Mesothelial cell of epicardium (in vitro differentiated cells): ENCODE data around the gene GRB10. TPM values are rescaled to one million over a fixed set of nuclear protein-coding genes. Genes with fewer than 3 reads are reported as not detected.

Source experiments
- DNase-seq, 2 experiments: peaks; one replicate each; pipeline ENCODE4 v3.0.0; 2021; ENCODE audit warnings: low spot score in 2 of 2; ENCODE audit not compliant: unreplicated experiment in 2 of 2
- H3K27ac Mint-ChIP-seq: 2 replicates; pipeline ENCODE4 v1.8.0; 2021; ENCODE audit warnings: mixed read lengths
- H3K27me3 Mint-ChIP-seq: 2 replicates; pipeline ENCODE4 v1.8.0; 2021; ENCODE audit warnings: low read depth, mixed read lengths
- H3K36me3 Mint-ChIP-seq: 2 replicates; pipeline ENCODE4 v1.8.0; 2021; ENCODE audit warnings: mixed read lengths
- H3K4me1 Mint-ChIP-seq: 2 replicates; pipeline ENCODE4 v1.8.0; 2021; ENCODE audit warnings: mixed read lengths
- H3K4me3 Mint-ChIP-seq: 2 replicates; pipeline ENCODE4 v1.8.0; 2021; ENCODE audit warnings: mild to moderate bottlenecking, moderate library complexity, mixed read lengths
- H3K9me3 Mint-ChIP-seq: 2 replicates; pipeline ENCODE4 v1.8.0; 2021; ENCODE audit warnings: mixed read lengths
- total RNA-seq: library from RNA; stranded (reverse); gene quantifications from 3 replicates; pipeline ENCODE4 v1.2.1, GENCODE V29; 2021
- TF ChIP-seq, protein P1 (sequence below): fragments of 200-600 bp; sonication (generic); IDR thresholded peaks from one replicate; pipeline ENCODE4 v1.5.0; 2021; ENCODE audit warnings: antibody characterized with exemption; ENCODE audit not compliant: unreplicated experiment

GRB10 gene
- total RNA-seq, 1 donor from 2014 or later: 59.2 TPM

- H3K36me3 Mint-ChIP-seq: no peaks in the 10 kb centered on the region
- no peaks in the 10 kb centered on the region for H3K9me3 Mint-ChIP-seq
- TF ChIP-seq, protein P1, sequence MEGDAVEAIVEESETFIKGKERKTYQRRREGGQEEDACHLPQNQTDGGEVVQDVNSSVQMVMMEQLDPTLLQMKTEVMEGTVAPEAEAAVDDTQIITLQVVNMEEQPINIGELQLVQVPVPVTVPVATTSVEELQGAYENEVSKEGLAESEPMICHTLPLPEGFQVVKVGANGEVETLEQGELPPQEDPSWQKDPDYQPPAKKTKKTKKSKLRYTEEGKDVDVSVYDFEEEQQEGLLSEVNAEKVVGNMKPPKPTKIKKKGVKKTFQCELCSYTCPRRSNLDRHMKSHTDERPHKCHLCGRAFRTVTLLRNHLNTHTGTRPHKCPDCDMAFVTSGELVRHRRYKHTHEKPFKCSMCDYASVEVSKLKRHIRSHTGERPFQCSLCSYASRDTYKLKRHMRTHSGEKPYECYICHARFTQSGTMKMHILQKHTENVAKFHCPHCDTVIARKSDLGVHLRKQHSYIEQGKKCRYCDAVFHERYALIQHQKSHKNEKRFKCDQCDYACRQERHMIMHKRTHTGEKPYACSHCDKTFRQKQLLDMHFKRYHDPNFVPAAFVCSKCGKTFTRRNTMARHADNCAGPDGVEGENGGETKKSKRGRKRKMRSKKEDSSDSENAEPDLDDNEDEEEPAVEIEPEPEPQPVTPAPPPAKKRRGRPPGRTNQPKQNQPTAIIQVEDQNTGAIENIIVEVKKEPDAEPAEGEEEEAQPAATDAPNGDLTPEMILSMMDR: no peak
- H3K27ac Mint-ChIP-seq: no peak overlapping the region
- H3K4me1 Mint-ChIP-seq: no peaks in the 10 kb centered on the region
- no peak overlapping the region for H3K4me3 Mint-ChIP-seq
- no peaks in the 10 kb centered on the region for H3K27me3 Mint-ChIP-seq
- DNase-seq: no peak
Observed at GRCh38 chr7:50542132-50542531, 240.6 kb downstream of the GRB10 start.

DNA sequence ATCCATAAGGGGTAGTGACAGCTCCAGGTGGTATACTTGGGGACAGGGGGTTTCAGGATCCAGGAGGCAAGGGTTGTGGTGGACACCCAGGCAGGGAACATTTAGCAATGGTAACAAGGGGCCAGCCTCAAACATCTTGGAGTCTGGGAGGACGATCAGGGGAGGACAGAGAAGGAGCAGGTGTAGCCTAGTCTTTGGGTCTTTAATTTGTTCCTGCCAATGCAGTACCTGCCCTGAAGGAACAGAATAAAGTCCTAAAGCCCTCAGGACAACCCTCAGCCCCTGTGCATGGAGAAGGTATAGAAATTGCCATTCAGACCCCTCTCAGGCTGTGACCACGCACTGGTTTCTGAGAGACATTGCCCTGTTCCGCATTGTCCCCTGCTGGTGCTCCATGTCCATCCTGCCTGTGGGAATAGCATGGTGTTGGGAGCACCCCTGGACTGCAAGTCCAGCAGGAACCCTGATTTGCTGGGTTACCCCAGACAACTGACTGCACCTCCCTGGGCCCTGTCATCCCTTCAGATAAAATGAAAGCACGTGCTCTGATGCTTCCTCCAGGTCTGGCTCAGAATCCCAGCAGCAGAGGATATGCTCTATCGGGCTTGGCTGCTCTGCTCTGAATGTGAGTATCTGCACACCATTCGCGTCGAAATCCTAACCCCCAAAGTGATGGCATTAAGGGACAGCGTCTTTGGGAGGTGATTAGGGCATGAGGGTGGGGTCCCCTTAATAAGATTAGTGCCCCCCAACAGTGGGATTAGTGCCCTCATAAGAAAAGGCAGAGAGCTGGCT lies 241.7 kb downstream of the GRB10 start:
- no peaks in the 10 kb centered on the region for H3K36me3 Mint-ChIP-seq
- H3K9me3 Mint-ChIP-seq: no peaks in the 10 kb centered on the region
- TF ChIP-seq, protein P1: no peak
- no peak overlapping the region for H3K27ac Mint-ChIP-seq
- no peak for DNase-seq
- H3K4me1 Mint-ChIP-seq: no peaks in the 10 kb centered on the region
- H3K27me3 Mint-ChIP-seq: no peaks in the 10 kb centered on the region
- H3K4me3 Mint-ChIP-seq: no peak overlapping the region

Other genes with a start within 250 kb of the GRB10 start
- not detected in 3 replicates for gene DDC, start 217.5 kb downstream of the GRB10 start, total RNA-seq